SKM-1 treated with dmso at 0.1 percent for 144 hours (cell line): ENCODE results near the gene CUL2.
"Not testable (repeated sequence)": the region's sequence is repeated elsewhere in the genome, so short reads cannot be mapped to it uniquely, and the experiment has no call there.

Experiments used
- DNase-seq: peaks from one replicate; lab custom pipeline; 2025; ENCODE audit not compliant: unreplicated experiment; lab: John Stamatoyannopoulos, UW

CUL2 gene

GRCh38 chr10:35080261-35080660 is 9.9 kb downstream of the CUL2 start:
- not testable (repeated sequence) for DNase-seq

GRCh38 chr10:35079763-35080162 is 10.4 kb downstream of the CUL2 start:
- no peak for DNase-seq

- no peak for DNase-seq
Measured at GRCh38 chr10:35079265-35079664, 10.9 kb downstream of the CUL2 start.

DNA sequence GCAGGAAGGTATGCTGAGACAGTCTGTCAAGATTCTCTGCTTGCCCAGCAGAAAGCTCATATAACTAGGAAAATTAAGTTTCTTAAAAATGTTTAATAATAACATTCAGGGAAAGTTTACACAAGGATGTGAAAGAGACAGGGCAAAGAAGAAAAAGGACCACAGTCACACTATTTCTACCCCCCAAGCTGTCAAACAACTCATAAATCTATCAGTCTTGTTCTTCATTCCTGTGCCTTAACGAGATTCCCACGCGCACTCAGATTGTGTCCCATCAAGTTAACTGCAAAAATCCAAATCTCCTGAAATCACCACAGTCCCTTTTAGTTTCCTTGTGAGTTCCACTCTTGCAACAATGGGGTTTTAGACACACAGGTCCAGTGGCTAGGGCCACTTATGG is 14.9 kb downstream of the CUL2 start:
- DNase-seq, result no peak

DNA sequence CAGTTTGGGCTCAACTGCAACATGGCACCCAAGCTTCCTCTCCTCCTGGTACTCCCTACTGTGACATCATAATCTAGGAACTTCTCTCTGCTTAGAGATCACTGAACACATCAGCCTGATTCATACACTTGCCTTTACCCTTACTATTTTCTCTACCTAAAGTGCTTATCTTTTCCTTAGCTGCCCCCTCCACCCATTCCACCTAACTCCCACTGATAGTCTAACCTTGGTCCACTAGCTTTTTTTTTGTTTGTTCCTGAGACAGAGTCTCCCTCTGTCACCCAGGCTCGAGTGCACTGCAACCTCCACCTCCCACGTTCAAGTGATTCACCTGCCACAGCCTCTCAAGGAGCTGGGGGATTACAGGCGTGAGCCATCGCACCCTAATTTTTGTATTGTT is 15.9 kb downstream of the CUL2 start:
- no peak for DNase-seq

GRCh38 chr10:35070521-35070920 is 19.6 kb downstream of the CUL2 start:
- DNase-seq, result no peak

- no peak for DNase-seq
Measured at GRCh38 chr10:35063837-35064454, 26.2 kb downstream of the CUL2 start.

DNA sequence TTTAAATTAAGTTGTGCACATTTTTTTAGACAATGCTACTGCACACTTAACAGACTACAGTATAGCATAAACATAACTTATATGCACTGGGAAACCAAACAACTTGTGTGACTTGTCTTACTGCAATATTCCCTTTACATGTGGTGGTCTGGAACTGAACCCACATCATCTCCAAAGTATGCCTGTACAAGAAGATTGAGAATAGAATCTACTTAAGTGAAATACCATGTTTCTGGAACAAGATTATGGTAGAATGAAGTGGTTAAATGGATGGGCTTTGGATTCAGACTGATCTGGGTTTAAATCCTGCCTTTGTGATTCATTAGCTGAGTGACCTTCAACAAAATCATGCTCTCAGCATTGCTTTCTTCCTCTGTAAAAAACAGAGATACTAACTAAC is 30.7 kb downstream of the CUL2 start:
- DNase-seq, result no peak

DNA sequence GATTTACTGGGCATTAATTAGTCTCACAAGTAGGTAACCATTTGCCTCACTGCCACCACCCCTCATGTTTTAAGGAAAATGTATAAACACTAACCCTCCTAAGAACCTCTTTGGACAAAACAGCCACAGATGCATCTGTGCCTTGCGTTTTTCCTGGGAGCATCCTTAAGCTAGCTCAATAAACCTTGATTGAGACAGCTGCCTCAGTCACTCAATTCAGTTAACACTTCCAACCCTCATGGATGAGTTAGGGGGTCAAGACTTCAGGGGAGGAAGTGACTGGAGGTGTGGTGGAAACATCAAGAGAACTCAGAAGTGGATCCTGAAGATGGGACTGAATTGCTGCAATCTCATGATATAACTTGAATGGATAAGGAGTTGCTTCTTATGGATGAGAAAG is 31.5 kb downstream of the CUL2 start:
- DNase-seq, result no peak

DNA sequence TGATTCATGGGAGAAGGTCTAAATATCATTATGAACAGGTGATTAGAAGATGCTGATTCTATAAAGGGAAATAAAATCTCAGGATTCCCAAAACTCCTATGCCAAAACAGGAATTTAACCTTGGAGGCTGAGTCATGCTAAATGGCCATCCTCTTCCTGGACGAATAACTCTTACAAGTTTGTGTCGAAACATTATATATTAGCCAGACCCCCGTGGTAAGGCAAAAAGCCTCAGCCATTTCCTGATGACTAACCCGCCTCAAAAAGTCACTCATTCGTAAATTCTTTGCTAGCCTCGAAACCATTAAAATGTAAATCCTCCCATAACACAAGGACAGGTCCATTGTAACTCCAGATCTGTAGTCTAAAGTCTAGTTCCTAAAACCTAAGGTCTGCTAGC is 32.0 kb downstream of the CUL2 start:
- no peak for DNase-seq

- no peak for DNase-seq
Measured at GRCh38 chr10:35056686-35057085, 33.5 kb downstream of the CUL2 start.

- DNase-seq, result no peak
Measured at GRCh38 chr10:35056133-35056532, 34.0 kb downstream of the CUL2 start.

DNA sequence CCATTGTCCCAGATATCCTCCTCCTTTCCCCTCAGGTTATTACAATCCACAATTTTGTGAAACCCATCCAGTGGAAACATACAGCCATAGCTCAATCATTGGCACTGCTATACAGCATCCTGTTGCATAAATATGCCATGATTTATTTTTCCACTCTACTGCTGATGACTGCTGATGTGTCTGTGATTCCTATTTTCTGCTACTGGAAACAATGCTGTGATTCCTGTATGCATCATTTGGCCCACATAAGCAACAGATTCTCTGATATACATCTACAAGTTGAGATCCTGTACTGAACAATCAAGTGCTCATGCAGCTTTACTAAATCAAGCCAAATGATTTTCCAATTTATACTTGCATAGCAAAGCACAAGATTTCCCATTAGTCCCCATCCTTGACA is 39.6 kb downstream of the CUL2 start:
- DNase-seq, result no peak

- no peak for DNase-seq
Measured at GRCh38 chr10:35046074-35046473, 44.1 kb downstream of the CUL2 start.

DNA sequence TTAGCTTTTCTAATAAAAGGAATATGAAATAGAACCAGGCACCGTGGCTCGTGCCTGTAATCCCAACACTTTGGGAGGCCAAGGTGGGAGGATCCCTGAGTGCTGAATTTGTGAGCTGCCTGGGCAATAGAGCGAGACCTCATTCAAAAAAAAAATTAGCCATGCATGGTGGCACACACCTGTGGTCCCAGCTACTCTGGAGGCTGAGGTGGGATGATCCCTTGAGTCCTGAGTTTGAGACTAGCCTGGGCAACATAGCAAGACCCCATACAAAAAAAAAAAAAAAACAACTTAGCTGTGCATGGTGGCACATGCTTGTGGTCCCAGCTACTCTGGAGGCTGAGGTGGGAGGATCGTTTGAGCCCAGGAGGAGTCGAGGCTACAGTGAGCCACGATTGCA is 44.9 kb downstream of the CUL2 start:
- not testable (repeated sequence) for DNase-seq

GRCh38 chr10:35043796-35044344 is 46.3 kb downstream of the CUL2 start:
- DNase-seq, result no peak

- DNase-seq, result no peak
Measured at GRCh38 chr10:35042783-35043182, 47.4 kb downstream of the CUL2 start.

DNA sequence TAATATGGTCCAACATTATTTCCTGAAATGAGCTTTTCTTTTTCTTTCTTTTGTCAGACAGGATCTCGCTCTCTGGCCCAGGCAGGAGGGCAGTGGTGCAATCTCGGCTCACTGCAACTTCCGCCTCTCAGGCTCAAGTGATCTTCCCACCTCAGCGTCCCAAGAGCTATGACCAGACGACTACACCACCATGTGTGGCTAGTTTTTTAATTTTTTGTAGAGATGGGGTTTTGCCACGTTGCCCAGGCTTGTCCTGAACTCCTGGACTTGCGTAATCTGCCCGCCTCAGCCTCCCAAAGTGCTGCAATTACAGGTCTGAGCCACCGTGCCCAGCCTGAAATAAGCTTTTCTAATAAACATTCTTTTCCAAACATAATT is 48.6 kb downstream of the CUL2 start:
- no peak for DNase-seq

- no peak for DNase-seq
Measured at GRCh38 chr10:35040760-35041501, 49.2 kb downstream of the CUL2 start.

DNA sequence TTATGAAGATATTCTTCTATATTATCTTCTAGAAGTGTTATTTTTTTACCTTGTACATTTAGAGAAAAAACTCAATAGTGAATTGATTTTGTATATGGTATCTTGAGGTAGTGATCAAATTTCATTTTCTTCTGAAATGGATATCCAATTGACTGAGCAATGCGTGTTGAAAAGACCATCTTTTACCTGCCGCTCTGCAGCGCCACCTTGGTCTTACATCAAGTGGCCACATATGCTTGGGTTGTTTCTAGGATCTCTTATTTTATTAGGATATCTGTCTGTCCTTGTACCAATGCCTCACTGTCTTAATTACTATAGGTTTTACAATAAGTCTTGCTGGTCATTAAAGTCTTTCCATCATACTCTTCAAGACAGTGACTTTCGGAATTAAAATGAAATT is 53.0 kb downstream of the CUL2 start:
- DNase-seq, result no peak

DNA sequence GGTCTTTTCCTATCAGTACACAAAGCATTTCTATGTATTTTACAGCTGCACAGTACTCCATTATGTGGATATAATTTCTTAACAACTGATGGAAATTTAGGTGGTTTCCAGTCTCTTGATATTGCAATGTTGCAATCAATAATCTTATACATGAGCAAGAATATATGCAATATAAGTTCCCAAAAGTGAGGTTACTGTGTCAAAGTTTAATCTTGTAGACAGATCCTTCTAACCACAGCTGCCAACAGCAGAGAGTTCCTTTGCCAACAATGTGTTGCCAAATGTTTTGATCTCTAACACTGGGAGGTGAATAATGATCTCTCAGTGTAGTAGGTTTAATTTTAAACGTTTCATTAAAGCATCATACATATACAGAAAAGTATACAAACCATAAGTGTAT is 54.5 kb downstream of the CUL2 start:
- DNase-seq, result no peak

DNA sequence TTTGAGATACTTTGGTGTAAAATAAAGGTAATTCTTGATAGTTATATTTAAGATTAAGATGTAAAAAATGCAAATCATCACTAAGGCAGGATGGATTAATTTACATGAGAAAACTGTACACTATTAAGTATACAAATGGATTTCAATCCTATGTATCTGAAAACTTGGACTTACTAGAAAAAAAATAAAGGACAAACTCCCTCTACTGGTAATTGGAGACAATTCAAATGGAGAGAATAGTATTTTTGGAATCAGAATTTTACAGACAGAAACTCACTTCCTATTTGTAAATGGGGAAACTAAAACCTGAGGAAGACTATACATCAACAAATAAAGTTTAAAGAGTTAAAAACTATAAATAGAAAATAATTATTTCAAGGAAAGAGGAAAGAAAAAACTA is 62.6 kb downstream of the CUL2 start:
- no peak for DNase-seq

GRCh38 chr10:35025916-35026315 is 64.2 kb downstream of the CUL2 start:
- no peak for DNase-seq
